Mesodermal cell (in vitro differentiated cells): ENCODE measurements around the gene TTC33.

Experiments
- H3K27ac ChIP-seq: 2 replicates; pipeline ENCODE4 v1.7.0; 2013; ENCODE audit warnings: mild to moderate bottlenecking, low read depth, low read length, moderate library complexity; ENCODE audit not compliant: severe bottlenecking
- H3K36me3 ChIP-seq: 2 replicates; pipeline ENCODE4 v1.7.1; 2013; ENCODE audit warnings: mild to moderate bottlenecking, low read length, moderate library complexity; ENCODE audit not compliant: control insufficient read depth, insufficient read depth
- H3K4me1 ChIP-seq: one replicate; pipeline ENCODE4 v1.7.1; 2013; ENCODE audit warnings: mild to moderate bottlenecking, low read length; ENCODE audit not compliant: insufficient read depth, control insufficient read depth, poor library complexity, severe bottlenecking
- H3K4me3 ChIP-seq: 2 replicates; pipeline ENCODE4 v1.7.0; 2013; ENCODE audit warnings: low read length, control low read depth, mild to moderate bottlenecking; ENCODE audit not compliant: insufficient read depth, poor library complexity, severe bottlenecking; ENCODE audit errors: extremely low read depth
- H3K9me3 ChIP-seq: 2 replicates; pipeline ENCODE4 v1.7.1; 2013; ENCODE audit warnings: mild to moderate bottlenecking, low read length, moderate library complexity; ENCODE audit not compliant: control insufficient read depth
- WGBS, 2 experiments: methylation state at CpG; one replicate each; pipeline ENCODE4 v1.1.5; 2013; ENCODE audit warnings: missing lambda C conversion rate in 2 of 2; ENCODE audit not compliant: insufficient coverage in 2 of 2; 5-methylcytosine and 5-hydroxymethylcytosine counted together

Gene TTC33

GRCh38 chr5:40495237-40495635, 260.5 kb downstream of the TTC33 start:
- H3K36me3 ChIP-seq = no peaks in the 10 kb centered on the region
- no peaks in the 10 kb centered on the region for H3K9me3 ChIP-seq
- 100% methylated on average over 1 of the region's 3 CpGs for WGBS, 2 experiments
- no peaks in the 10 kb centered on the region for H3K4me1 ChIP-seq
- H3K27ac ChIP-seq = no peak overlapping the region
- H3K4me3 ChIP-seq = no peak overlapping the region

GRCh38 chr5:40494631-40495236, 261.0 kb downstream of the TTC33 start:
- H3K36me3 ChIP-seq = no peaks in the 10 kb centered on the region
- 83 to 100% methylated on average over 1 to 2 of the region's 4 CpGs for WGBS, 2 experiments
- H3K27ac ChIP-seq = no peak overlapping the region
- H3K9me3 ChIP-seq = no peaks in the 10 kb centered on the region
- H3K4me1 ChIP-seq = no peaks in the 10 kb centered on the region
- H3K4me3 ChIP-seq = no peak overlapping the region

- Histone ChIP-seq H3K9me3 (no peaks in the 10 kb centered on the region), H3K4me3 (no peak overlapping the region), H3K27ac (no peak overlapping the region), H3K4me1 (no peaks in the 10 kb centered on the region), H3K36me3 (no peaks in the 10 kb centered on the region)
- 90 to 91% methylated on average over 1 of the region's 1 CpG for WGBS, 2 experiments
Observed at GRCh38 chr5:40492056-40492455, 263.7 kb downstream of the TTC33 start.

GRCh38 chr5:40491644-40492043, 264.1 kb downstream of the TTC33 start:
- no peaks in the 10 kb centered on the region for H3K36me3 ChIP-seq

GRCh38 chr5:40490464-40491111, 265.2 kb downstream of the TTC33 start:
- no peak overlapping the region for H3K4me3 ChIP-seq
- no peaks in the 10 kb centered on the region for H3K36me3 ChIP-seq
- H3K9me3 ChIP-seq = no peaks in the 10 kb centered on the region
- H3K27ac ChIP-seq = no peak overlapping the region
- H3K4me1 ChIP-seq = no peaks in the 10 kb centered on the region
- WGBS, 2 experiments = 80% methylated on average over 1 of the region's 4 CpGs

More at GRCh38 chr5:40491644-40492043, 264.1 kb downstream of the TTC33 start:
- no peaks in the 10 kb centered on the region for H3K4me1 ChIP-seq
- no peak overlapping the region for H3K4me3 ChIP-seq
- 81 to 100% methylated on average over 1 of the region's 1 CpG for WGBS, 2 experiments
- H3K9me3 ChIP-seq = no peaks in the 10 kb centered on the region
- H3K27ac ChIP-seq = no peak overlapping the region

- Histone ChIP-seq H3K36me3 (no peaks in the 10 kb centered on the region), H3K27ac (no peak overlapping the region), H3K9me3 (no peaks in the 10 kb centered on the region), H3K4me3 (no peak overlapping the region), H3K4me1 (no peaks in the 10 kb centered on the region)
- 83 to 100% methylated on average over 1 of the region's 3 CpGs for WGBS, 2 experiments
Observed at GRCh38 chr5:40489421-40489820, 266.3 kb downstream of the TTC33 start.

- Histone ChIP-seq H3K4me1 (no peaks in the 10 kb centered on the region), H3K4me3 (no peak overlapping the region), H3K27ac (no peak overlapping the region), H3K36me3 (no peaks in the 10 kb centered on the region), H3K9me3 (no peaks in the 10 kb centered on the region)
- 83 to 100% methylated on average over 1 to 4 of the region's 4 CpGs for WGBS, 2 experiments
Observed at GRCh38 chr5:40486437-40487275, 269.1 kb downstream of the TTC33 start.

- Histone ChIP-seq H3K4me1 (no peaks in the 10 kb centered on the region), H3K4me3 (no peak overlapping the region), H3K36me3 (no peaks in the 10 kb centered on the region), H3K27ac (no peak overlapping the region), H3K9me3 (no peaks in the 10 kb centered on the region)
- WGBS, 2 experiments = 90 to 92% methylated on average over 4 to 6 of the region's 10 CpGs
Observed at GRCh38 chr5:40485021-40485998, 270.5 kb downstream of the TTC33 start.

GRCh38 chr5:40484495-40484894, 271.3 kb downstream of the TTC33 start:
- Histone ChIP-seq H3K9me3 (no peaks in the 10 kb centered on the region), H3K4me3 (no peak overlapping the region), H3K4me1 (no peaks in the 10 kb centered on the region), H3K36me3 (no peaks in the 10 kb centered on the region), H3K27ac (no peak overlapping the region)
- WGBS, 2 experiments = no CpG with 5 or more reads among the region's 2 CpGs

- Histone ChIP-seq H3K9me3 (no peaks in the 10 kb centered on the region), H3K36me3 (no peaks in the 10 kb centered on the region), H3K4me1 (no peaks in the 10 kb centered on the region), H3K27ac (no peak overlapping the region), H3K4me3 (no peak overlapping the region)
Observed at GRCh38 chr5:40483316-40483715, 272.4 kb downstream of the TTC33 start.
